NAMALWA (cell line): ENCODE results near the gene FLOT1.
"Not testable (repeated sequence)": the region's sequence is repeated elsewhere in the genome, so short reads cannot be mapped to it uniquely, and the experiment has no call there.

ENCODE experiments used
- DNase-seq: peaks from one replicate; pipeline ENCODE4 v3.0.0-alpha.2; 2015; ENCODE audit warnings: low spot score

FLOT1 gene

GRCh38 chr6:30723159-30723842, 19.2 kb downstream of the FLOT1 start:
- DNase-seq = not testable (repeated sequence)

GRCh38 chr6:30722280-30723112, 20.0 kb downstream of the FLOT1 start:
- peak; percentile 83 for DNase-seq

- not testable (repeated sequence) for DNase-seq
Measured at GRCh38 chr6:30722025-30722279, 20.5 kb downstream of the FLOT1 start.

- DNase-seq = peak; percentile 92
Measured at GRCh38 chr6:30721198-30722024, 21.1 kb downstream of the FLOT1 start.

GRCh38 chr6:30720738-30721197, 21.7 kb downstream of the FLOT1 start:
- DNase-seq = peak; percentile 88

- peak; percentile 96 for DNase-seq
Measured at GRCh38 chr6:30719791-30720737, 22.4 kb downstream of the FLOT1 start, which contains the start of gene TUBB. Gene TUBB, plus strand, starts transcription at chr6:30720352. Its CDS starts 155 bp downstream, at chr6:30720507.

- no peak for DNase-seq
Measured at GRCh38 chr6:30719356-30719755, 23.1 kb downstream of the FLOT1 start.

GRCh38 chr6:30717845-30718720, 24.4 kb downstream of the FLOT1 start:
- DNase-seq = not testable (repeated sequence)

GRCh38 chr6:30717129-30717844, 25.2 kb downstream of the FLOT1 start, which contains the start of gene MDC1:
Gene MDC1, minus strand, starts transcription at chr6:30717281. Its CDS starts 2,106 bp downstream, at chr6:30715175.
- DNase-seq = peak; percentile 100

GRCh38 chr6:30716879-30717128, 25.7 kb downstream of the FLOT1 start:
- DNase-seq = no peak

GRCh38 chr6:30714263-30714662, 28.2 kb downstream of the FLOT1 start:
- DNase-seq = no peak

GRCh38 chr6:30712441-30712945, 30.0 kb downstream of the FLOT1 start:
- DNase-seq = no peak

- DNase-seq = no peak
Measured at GRCh38 chr6:30711758-30712380, 30.6 kb downstream of the FLOT1 start.

- DNase-seq = no peak
Measured at GRCh38 chr6:30709101-30709868, 33.2 kb downstream of the FLOT1 start.

GRCh38 chr6:30707281-30707850, 35.1 kb downstream of the FLOT1 start:
- DNase-seq = no peak

GRCh38 chr6:30705620-30706019, 36.9 kb downstream of the FLOT1 start:
- DNase-seq = no peak

GRCh38 chr6:30703821-30704220, 38.7 kb downstream of the FLOT1 start:
- DNase-seq = no peak

- no peak for DNase-seq
Measured at GRCh38 chr6:30703011-30703410, 39.5 kb downstream of the FLOT1 start.
